GM23338 (cell line): Measurements from ENCODE around the gene PANK1. TPM values are rescaled to one million over a fixed set of nuclear protein-coding genes. Genes with fewer than 3 reads are reported as not detected.
A peak's percentile ranks its signal among the peaks of the same experiment; 100 is the strongest.

ENCODE experiments used
- ATAC-seq: fragments of 200-7000 bp; cut with Tn5 transposase; 3 replicates; pipeline ENCODE4 v1.9.1; 2020
- DNase-seq: peaks from one replicate; pipeline ENCODE4 v3.0.0-alpha.2; 2015; ENCODE audit warnings: low spot score
- H2AFZ ChIP-seq: fragments of 200-600 bp; sonication (generic); 2 replicates; pipeline ENCODE4 v1.8.0; 2016; ENCODE audit warnings: antibody characterized with exemption, mild to moderate bottlenecking, moderate library complexity
- H3F3A ChIP-seq: fragments of 200-600 bp; sonication (generic); replicated peaks from 2 replicates; pipeline ENCODE4 v1.8.0; 2017; ENCODE audit warnings: antibody characterized with exemption, mixed run types, low read depth
- H3K27ac ChIP-seq: fragments of 200-600 bp; sonication (generic); 2 replicates; pipeline ENCODE4 v1.6.1; 2016; ENCODE audit warnings: low read depth
- H3K27me3 ChIP-seq: fragments of 200-600 bp; sonication (generic); 2 replicates; pipeline ENCODE4 v1.8.0; 2016; ENCODE audit warnings: mild to moderate bottlenecking, mixed run types, moderate library complexity; ENCODE audit not compliant: insufficient read depth
- H3K36me3 ChIP-seq: fragments of 200-600 bp; sonication (generic); 2 replicates; pipeline ENCODE4 v1.8.0; 2016; ENCODE audit warnings: mild to moderate bottlenecking; ENCODE audit not compliant: insufficient read depth
- H3K4me1 ChIP-seq: fragments of 200-600 bp; sonication (generic); 2 replicates; pipeline ENCODE4 v1.8.0; 2016; ENCODE audit warnings: mild to moderate bottlenecking, moderate library complexity; ENCODE audit not compliant: insufficient read depth
- H3K4me2 ChIP-seq: fragments of 200-600 bp; sonication (generic); 2 replicates; pipeline ENCODE4 v1.7.1; 2017; ENCODE audit warnings: mixed run types
- H3K4me3 ChIP-seq: fragments of 200-600 bp; sonication (generic); 2 replicates; pipeline ENCODE4 v1.6.1; 2016; ENCODE audit warnings: mixed run types
- H3K79me2 ChIP-seq: fragments of 200-600 bp; sonication (generic); replicated peaks from 2 replicates; pipeline ENCODE4 v1.8.0; 2017; ENCODE audit warnings: mild to moderate bottlenecking; ENCODE audit not compliant: insufficient read depth
- H3K9me2 ChIP-seq: fragments of 200-600 bp; sonication (generic); 2 replicates; pipeline ENCODE4 v1.8.0; 2017; ENCODE audit not compliant: insufficient read depth
- H4K20me1 ChIP-seq: fragments of 200-600 bp; sonication (generic); replicated peaks from 2 replicates; pipeline ENCODE4 v1.8.0; 2017; ENCODE audit warnings: mild to moderate bottlenecking; ENCODE audit not compliant: insufficient read depth
- H3K27ac Mint-ChIP-seq: 2 replicates; pipeline ENCODE4 v1.8.0; 2020; ENCODE audit warnings: inconsistent platforms, mild to moderate bottlenecking, moderate library complexity, mixed read lengths
- H3K27me3 Mint-ChIP-seq: 3 replicates; pipeline ENCODE4 v1.8.0; 2022; ENCODE audit warnings: low read depth, mild to moderate bottlenecking, moderate library complexity, mixed read lengths, inconsistent platforms; ENCODE audit not compliant: insufficient read depth, poor library complexity
- H3K36me3 Mint-ChIP-seq: 3 replicates; pipeline ENCODE4 v1.8.0; 2021; ENCODE audit warnings: low read depth, mild to moderate bottlenecking, inconsistent platforms, moderate library complexity, mixed read lengths
- H3K4me1 Mint-ChIP-seq: 3 replicates; pipeline ENCODE4 v1.8.0; 2020; ENCODE audit warnings: mild to moderate bottlenecking, inconsistent platforms, mixed read lengths
- H3K4me3 Mint-ChIP-seq: 3 replicates; pipeline ENCODE4 v1.8.0; 2021; ENCODE audit warnings: moderate library complexity, mild to moderate bottlenecking, inconsistent platforms, mixed read lengths
- H3K9me3 Mint-ChIP-seq: 3 replicates; pipeline ENCODE4 v1.8.0; 2020; ENCODE audit warnings: moderate library complexity, mild to moderate bottlenecking, inconsistent platforms, mixed read lengths
- CREB1 ChIP-seq: fragments of 250-450 bp; sonication (Bioruptor Pico); IDR thresholded peaks from 2 replicates; pipeline ENCODE4 v1.5.0; 2020; ENCODE audit warnings: low read depth, mild to moderate bottlenecking, moderate library complexity
- CTCF ChIP-seq, 2 experiments: fragments of 200-600 bp in 1 of 2; sonication (generic) in 1 of 2; conservative IDR thresholded peaks; 2 replicates each; pipeline versions ENCODE4 v1.5.1 to v1.6.1; 2016 to 2017; ENCODE audit warnings: antibody characterized with exemption in 2 of 2, low read depth in 2 of 2, mild to moderate bottlenecking in 2 of 2, moderate library complexity in 1 of 2
- ETS1 ChIP-seq: IDR thresholded peaks from 2 replicates; pipeline ENCODE4 v1.6.1; 2016; ENCODE audit warnings: antibody characterized with exemption
- EZH2 ChIP-seq: fragments of 200-600 bp; sonication (generic); IDR thresholded peaks from one replicate; pipeline ENCODE4 v1.8.0; 2017; ENCODE audit warnings: antibody characterized with exemption, mild to moderate bottlenecking, low read depth; ENCODE audit not compliant: unreplicated experiment
- EZH2phosphoT487 ChIP-seq: fragments of 200-600 bp; sonication (generic); IDR thresholded peaks from one replicate; pipeline ENCODE4 v1.8.1; 2018; ENCODE audit warnings: antibody characterized with exemption; ENCODE audit not compliant: unreplicated experiment
- JUNB ChIP-seq: IDR thresholded peaks from one replicate; pipeline ENCODE4 v1.6.1; 2016; ENCODE audit warnings: antibody characterized with exemption; ENCODE audit not compliant: unreplicated experiment
- NANOG ChIP-seq: IDR thresholded peaks from 2 replicates; pipeline ENCODE4 v1.6.1; 2016; ENCODE audit warnings: antibody characterized with exemption, borderline replicate concordance
- POLR2AphosphoS5 ChIP-seq: IDR thresholded peaks from 2 replicates; pipeline ENCODE4 v1.6.1; 2016; ENCODE audit warnings: antibody characterized with exemption, low read depth
- REST ChIP-seq: IDR thresholded peaks from one replicate; pipeline ENCODE4 v1.6.1; 2018; ENCODE audit warnings: antibody characterized with exemption; ENCODE audit not compliant: unreplicated experiment
- STAT1 ChIP-seq: IDR thresholded peaks from one replicate; pipeline ENCODE4 v1.6.1; 2016; ENCODE audit warnings: antibody characterized with exemption; ENCODE audit not compliant: unreplicated experiment
- ZNF114 ChIP-seq: fragments of 250-450 bp; sonication (Bioruptor Pico); IDR thresholded peaks from 2 replicates; pipeline ENCODE4 v1.5.0; 2020; ENCODE audit warnings: mild to moderate bottlenecking, moderate library complexity
- ZNF331 ChIP-seq: fragments of 250-450 bp; sonication (Bioruptor Pico); IDR thresholded peaks from 2 replicates; pipeline ENCODE4 v1.5.0; 2020; ENCODE audit warnings: low read depth, mild to moderate bottlenecking, moderate library complexity
- ZNF462 ChIP-seq: fragments of 250-450 bp; sonication (Bioruptor Pico); IDR thresholded peaks from 2 replicates; pipeline ENCODE4 v1.5.0; 2020; ENCODE audit warnings: mild to moderate bottlenecking, moderate library complexity
- polyA plus RNA-seq: library from polyadenylated mRNA; unstranded; fragments of >200 nt; fragmentation: Nextera tagmentation; extraction: Ambion mirVana; gene quantifications from 2 replicates; pipeline ENCODE4 v1.2.1, GENCODE V29; 2016
- total RNA-seq: library from RNA; depleted of rRNA; stranded (reverse); fragments of >200 nt; shearing (Covaris generic); gene quantifications from 2 replicates; pipeline ENCODE4 v1.2.3, GENCODE V29; 2014

Gene PANK1
- total and polyA plus RNA-seq, 2 experiments from 2014 or later, result 15.2 to 44.7 TPM

GRCh38 chr10:89537364-89537763 lies 107.7 kb downstream of the PANK1 start:
- Histone ChIP-seq H3K79me2 (no peaks in the 10 kb centered on the region), H3K4me3 (no peak overlapping the region), H3K9me2 (no peaks in the 10 kb centered on the region), H3K36me3 (no peaks in the 10 kb centered on the region), H3K27ac (no peak overlapping the region), H2AFZ (no peak overlapping the region), H3K4me2 (0 out of 2 replicates have a peak overlapping the region, but pooled peaks have one; percentile 6), H3K4me1 (peaks cover 39% of the 10 kb centered on the region), H3F3A (peaks cover 13% of the 10 kb centered on the region), H3K27me3 (peaks cover 60% of the 10 kb centered on the region), H4K20me1 (no peaks in the 10 kb centered on the region)
- peaks cover 24% of the 10 kb centered on the region for H3K27me3 Mint-ChIP-seq
- no peak for DNase-seq
- TF ChIP-seq STAT1 (no peak), NANOG (no peak), EZH2phosphoT487 (no peak), EZH2 (no peak), CTCF (conservative IDR thresholded peaks at IDR 0.05; ENCODE audit: low read depth in 2 of 2) (no peak), ETS1 (no peak), REST (no peak), ZNF331 (CRISPR knock-in tag) (no peak), ZNF114 (no peak), ZNF462 (CRISPR knock-in tag) (no peak), JUNB (no peak), POLR2AphosphoS5 (no peak), CREB1 (CRISPR knock-in tag) (no peak)
- H3K4me1 Mint-ChIP-seq, result peaks cover 30% of the 10 kb centered on the region
- ATAC-seq, result no peak
- no peaks in the 10 kb centered on the region for H3K36me3 Mint-ChIP-seq
- no peaks in the 10 kb centered on the region for H3K9me3 Mint-ChIP-seq
- H3K4me3 Mint-ChIP-seq, result no peak overlapping the region
- no peak overlapping the region for H3K27ac Mint-ChIP-seq
